Measurements from ENCODE around the gene PLXNA4.

GRCh38 chr7:132134814-132135445, 441.3 kb downstream of the PLXNA4 start:
- TF ChIP-seq USF2 (CRISPR knock-in tag; IDR thresholded peaks at IDR 0.05) (no peak), E2F1 (CRISPR knock-in tag; IDR thresholded peaks at IDR 0.05) (no peak), MLX (CRISPR knock-in tag; IDR thresholded peaks at IDR 0.05) (no peak), CTCF (IDR thresholded peaks at IDR 0.05) (no peak), HMGXB4 (CRISPR knock-in tag; IDR thresholded peaks at IDR 0.05) (no peak), SMAD3 (CRISPR knock-in tag; IDR thresholded peaks at IDR 0.05; ENCODE audit: borderline replicate concordance) (no peak), E2F4 (CRISPR knock-in tag; IDR thresholded peaks at IDR 0.05; ENCODE audit: borderline replicate concordance, low read depth) (no peak), NR1H2 (CRISPR knock-in tag; IDR thresholded peaks at IDR 0.05) (no peak), ELF4 (CRISPR knock-in tag; IDR thresholded peaks at IDR 0.05; ENCODE audit: low read depth) (no peak)

Data from WTC11 (cell line).